GM21717 (cell line): ENCODE measurements around the gene AOAH.
"Not testable (repeated sequence)": the region's sequence is repeated elsewhere in the genome, so short reads cannot be mapped to it uniquely, and the experiment has no call there.

Experiments
- ATAC-seq: cut with Tn5 transposase; IDR thresholded peaks from one replicate; pipeline ENCODE4 v1.9.1; 2021; ENCODE audit warnings: mild to moderate bottlenecking, moderate library complexity; ENCODE audit not compliant: unreplicated experiment

The AOAH gene

GRCh38 chr7:36739351-36739750 lies 15.1 kb upstream of the AOAH start:
- ATAC-seq, result no peak

GRCh38 chr7:36736899-36737211 lies 12.6 kb upstream of the AOAH start:
- peak; percentile 95 for ATAC-seq

GRCh38 chr7:36736090-36736898 lies 12.0 kb upstream of the AOAH start:
- ATAC-seq, result no peak

GRCh38 chr7:36735172-36735571 lies 10.9 kb upstream of the AOAH start:
- ATAC-seq, result no peak

GRCh38 chr7:36734731-36735130 lies 10.4 kb upstream of the AOAH start:
- no peak for ATAC-seq

GRCh38 chr7:36733411-36733810 lies 9.1 kb upstream of the AOAH start:
- ATAC-seq, result no peak

- ATAC-seq, result no peak
Measured at GRCh38 chr7:36732806-36733205, 8.5 kb upstream of the AOAH start.

- no peak for ATAC-seq
Measured at GRCh38 chr7:36730046-36730445, 5.8 kb upstream of the AOAH start.

GRCh38 chr7:36728143-36728542 lies 3.8 kb upstream of the AOAH start:
- no peak for ATAC-seq

- no peak for ATAC-seq
Measured at GRCh38 chr7:36726806-36727503, 2.7 kb upstream of the AOAH start.

GRCh38 chr7:36726311-36726710 lies 2.0 kb upstream of the AOAH start:
- no peak for ATAC-seq

GRCh38 chr7:36724996-36725395 lies 702 bp upstream of the AOAH start:
- no peak for ATAC-seq

GRCh38 chr7:36723291-36723690 lies 1.0 kb downstream of the AOAH start:
- no peak for ATAC-seq

GRCh38 chr7:36719083-36719632 lies 5.1 kb downstream of the AOAH start:
- ATAC-seq, result no peak

GRCh38 chr7:36717586-36717985 lies 6.7 kb downstream of the AOAH start:
- no peak for ATAC-seq

- ATAC-seq, result not testable (repeated sequence)
Measured at GRCh38 chr7:36716802-36717201, 7.5 kb downstream of the AOAH start.

- no peak for ATAC-seq
Measured at GRCh38 chr7:36712015-36712414, 12.3 kb downstream of the AOAH start.

- no peak for ATAC-seq
Measured at GRCh38 chr7:36711256-36711655, 13.0 kb downstream of the AOAH start.

GRCh38 chr7:36710186-36710791 lies 14.0 kb downstream of the AOAH start:
- no peak for ATAC-seq

GRCh38 chr7:36708767-36709166 lies 15.5 kb downstream of the AOAH start:
- no peak for ATAC-seq

GRCh38 chr7:36707898-36708297 lies 16.4 kb downstream of the AOAH start:
- ATAC-seq, result no peak

GRCh38 chr7:36707465-36707864 lies 16.8 kb downstream of the AOAH start:
- no peak for ATAC-seq
